GM19455 (cell line): ENCODE data around the gene LHFPL3.
"Not testable (repeated sequence)": the region's sequence is repeated elsewhere in the genome, so short reads cannot be mapped to it uniquely, and the experiment has no call there.

Source experiments
- ATAC-seq: cut with Tn5 transposase; IDR thresholded peaks from one replicate; pipeline ENCODE4 v1.9.1; 2021; ENCODE audit not compliant: unreplicated experiment

Gene LHFPL3

GRCh38 chr7:104686286-104686685, 357.9 kb downstream of the LHFPL3 start:
- ATAC-seq: no peak

- ATAC-seq: no peak
Measured at GRCh38 chr7:104694710-104695109, 366.3 kb downstream of the LHFPL3 start.

GRCh38 chr7:104695563-104695962, 367.2 kb downstream of the LHFPL3 start:
- ATAC-seq: no peak

GRCh38 chr7:104700336-104700735, 371.9 kb downstream of the LHFPL3 start:
- no peak for ATAC-seq

GRCh38 chr7:104721027-104721426, 392.6 kb downstream of the LHFPL3 start:
- ATAC-seq: not testable (repeated sequence)

- ATAC-seq: no peak
Measured at GRCh38 chr7:104723001-104723400, 394.6 kb downstream of the LHFPL3 start.

DNA sequence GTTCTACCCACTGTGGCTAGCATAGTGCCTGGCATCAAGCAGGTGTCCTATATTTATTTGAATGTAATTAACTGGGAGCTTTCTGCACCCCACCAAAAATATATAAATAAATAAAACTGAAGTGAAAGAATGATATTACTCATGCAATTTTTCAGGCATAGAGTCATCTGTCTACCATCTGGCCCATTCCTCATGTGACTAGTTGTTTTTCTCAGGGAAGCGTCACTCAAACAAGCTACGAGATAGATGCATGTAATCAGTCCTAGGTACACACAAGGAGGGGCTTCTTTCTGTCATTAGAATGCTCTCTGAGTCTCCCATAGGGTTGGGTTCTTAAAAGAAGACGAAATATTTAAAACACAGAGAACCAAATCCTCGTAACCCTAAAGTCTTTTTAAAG, 430.1 kb downstream of the LHFPL3 start:
- no peak for ATAC-seq

DNA sequence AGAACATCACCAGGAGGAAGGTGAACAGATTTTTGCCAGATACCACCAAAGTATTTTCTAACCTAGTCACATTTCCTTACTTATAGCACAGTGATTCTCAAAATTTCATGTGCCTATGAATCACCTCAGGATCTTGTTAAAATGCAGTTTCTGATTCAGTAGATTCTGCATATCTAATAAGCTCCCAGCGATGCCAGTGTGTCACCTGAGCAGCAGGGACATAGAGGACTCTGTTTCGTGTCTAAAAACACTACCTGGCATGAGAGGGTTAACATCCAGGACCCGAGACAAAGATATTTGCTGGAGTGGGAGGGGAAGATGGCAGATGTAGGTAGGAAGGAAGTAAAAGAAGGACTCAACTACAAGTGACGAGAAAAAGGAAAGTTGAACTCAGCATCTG, 433.5 kb downstream of the LHFPL3 start:
- ATAC-seq: no peak

DNA sequence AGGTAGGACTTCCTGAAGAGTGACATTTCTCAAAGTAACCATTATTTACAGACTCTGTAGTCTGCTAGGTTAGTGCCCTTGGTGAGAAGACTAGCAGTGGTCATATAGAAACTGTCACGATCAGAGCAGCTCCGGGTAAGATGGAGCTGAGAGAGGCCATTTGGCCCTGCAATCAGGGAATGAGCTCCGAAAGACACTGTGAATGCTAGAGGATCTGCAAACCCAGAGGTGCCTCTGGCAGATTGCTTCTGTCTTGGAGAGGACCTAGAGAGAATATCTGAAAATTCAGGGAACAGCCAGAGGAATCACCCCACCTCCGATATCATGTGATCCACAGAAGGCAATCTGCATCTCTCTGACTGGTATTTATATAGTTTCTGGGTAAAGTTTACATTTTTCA, 438.7 kb downstream of the LHFPL3 start:
- ATAC-seq: no peak

- no peak for ATAC-seq
Measured at GRCh38 chr7:104767826-104768536, 439.6 kb downstream of the LHFPL3 start.

DNA sequence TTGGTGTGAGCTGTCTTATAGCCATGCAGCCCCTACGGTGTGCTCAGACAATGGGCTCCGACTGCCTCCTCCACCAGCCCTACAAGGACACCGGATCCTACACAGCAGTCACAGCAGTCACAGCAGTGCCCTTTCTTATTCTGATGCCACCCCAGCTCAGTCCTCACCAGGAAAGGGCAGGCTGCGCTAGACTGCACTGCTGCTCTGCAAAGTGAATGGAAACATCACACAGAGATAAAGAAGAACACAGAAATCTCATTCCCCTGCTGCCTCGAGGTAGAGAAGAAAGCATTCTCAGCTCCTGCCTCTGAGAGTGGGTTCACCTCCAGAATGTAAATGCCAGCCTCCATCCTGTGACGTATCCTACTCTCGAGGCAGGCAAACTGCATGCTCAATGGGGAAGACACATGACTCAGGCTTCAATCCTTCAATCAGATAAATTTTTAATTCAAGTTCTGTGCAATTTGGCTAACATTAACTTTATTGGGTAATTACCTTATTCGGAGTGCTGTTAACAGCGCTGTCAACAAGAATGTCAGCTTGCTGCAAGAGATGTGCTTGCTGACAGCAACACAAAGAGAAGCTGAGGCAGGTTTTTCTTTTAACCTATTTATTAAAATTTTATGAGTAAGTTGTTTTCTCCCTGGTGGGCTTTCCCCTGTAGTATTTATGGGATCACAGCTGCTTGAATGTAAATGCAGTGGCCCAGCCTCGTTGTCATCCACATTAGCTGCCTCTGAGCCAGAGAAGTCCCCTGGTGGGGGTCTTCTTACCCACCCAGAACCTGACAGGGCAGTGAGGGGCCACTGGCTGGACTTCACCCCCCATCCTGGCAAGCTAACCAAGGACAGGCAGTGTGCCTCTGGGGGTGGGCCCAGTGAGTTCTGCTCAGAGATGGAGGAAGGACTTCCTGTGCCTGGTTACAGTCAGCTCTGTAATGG, 444.3 kb downstream of the LHFPL3 start:
- no peak for ATAC-seq

DNA sequence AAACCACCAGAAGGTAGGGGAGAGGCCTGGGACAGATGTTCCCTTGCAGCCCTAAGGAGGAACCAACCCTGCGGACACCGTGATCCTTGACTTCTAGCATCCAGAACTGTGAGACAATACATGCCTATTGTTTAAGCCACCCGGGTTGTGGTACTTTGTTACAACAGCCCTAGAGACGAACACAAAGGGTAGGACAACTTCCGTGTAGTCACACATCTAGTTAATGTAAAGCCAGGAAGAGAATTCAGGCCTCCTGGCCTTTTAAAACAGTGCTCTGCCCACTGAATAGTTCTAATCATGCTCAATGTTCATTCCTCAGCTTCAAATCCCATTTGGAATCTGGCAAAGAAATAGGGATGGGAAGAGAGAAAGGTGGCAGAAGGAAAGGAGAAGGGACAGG, 445.4 kb downstream of the LHFPL3 start:
- no peak for ATAC-seq

GRCh38 chr7:104775531-104775930, 447.1 kb downstream of the LHFPL3 start:
- no peak for ATAC-seq

DNA sequence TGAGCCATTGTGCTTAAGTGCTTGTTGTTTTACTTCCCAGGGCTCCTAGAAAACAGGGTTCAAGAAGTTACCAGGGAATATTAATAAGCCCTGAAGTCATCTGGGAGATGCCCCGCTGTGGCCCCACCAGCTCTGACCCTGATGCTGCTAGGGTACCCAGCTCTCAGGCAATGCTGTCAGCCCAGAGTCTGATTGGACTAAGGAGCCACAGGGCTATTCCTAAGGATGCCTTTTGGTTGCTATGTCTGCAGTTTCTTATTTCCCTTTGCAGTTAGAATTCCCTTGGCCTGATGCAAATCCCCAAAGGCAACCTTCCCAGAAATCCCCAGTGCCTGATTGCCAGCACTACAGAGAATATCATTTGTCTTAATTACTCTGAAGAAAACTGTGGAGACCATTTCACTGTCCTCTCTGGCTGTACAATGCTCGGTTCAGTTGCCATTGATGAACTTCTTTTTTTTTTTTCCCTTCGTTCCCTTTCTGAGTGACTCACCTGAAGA, 448.9 kb downstream of the LHFPL3 start:
- no peak for ATAC-seq

DNA sequence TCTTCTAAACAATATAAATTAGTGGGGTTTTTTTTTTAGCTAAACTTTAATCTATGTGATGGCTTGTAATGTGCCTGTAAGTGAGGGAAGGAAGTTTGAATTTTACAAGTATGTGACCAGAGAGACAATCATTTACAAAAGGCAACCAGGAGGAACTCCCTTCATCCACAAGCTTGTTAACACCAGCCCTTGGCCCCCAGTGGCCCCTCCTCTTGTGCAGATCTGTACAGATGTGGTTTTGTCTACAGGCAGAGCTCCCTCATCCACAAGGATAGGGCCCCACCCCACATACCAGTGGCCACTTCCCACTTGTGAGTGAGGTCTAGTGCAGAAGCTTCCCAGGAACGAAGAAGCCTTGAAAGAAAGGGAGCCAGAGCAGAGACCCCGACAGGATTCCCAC, 451.5 kb downstream of the LHFPL3 start:
- ATAC-seq: no peak

- no peak for ATAC-seq
Measured at GRCh38 chr7:104784686-104785085, 456.3 kb downstream of the LHFPL3 start.

DNA sequence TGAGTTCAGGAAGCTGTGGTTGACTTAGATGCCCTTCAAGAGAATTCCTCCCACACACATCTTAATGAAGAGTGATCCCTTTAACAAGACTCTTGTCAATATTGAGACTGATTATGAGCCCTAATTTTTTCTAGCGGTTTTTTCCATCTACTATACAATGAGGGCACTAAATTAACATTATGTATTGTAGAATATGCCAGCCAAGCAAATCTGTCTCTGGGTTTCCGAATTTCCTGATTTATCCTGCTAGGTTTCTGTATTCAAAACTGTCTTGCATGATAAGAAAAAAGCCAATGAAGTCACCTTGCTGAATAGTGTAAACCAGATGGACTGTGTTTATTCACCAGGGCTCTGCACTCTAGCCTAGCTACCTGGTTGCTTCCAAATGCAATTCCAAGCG, 461.4 kb downstream of the LHFPL3 start:
- ATAC-seq: no peak

GRCh38 chr7:104790440-104790839, 462.0 kb downstream of the LHFPL3 start:
- no peak for ATAC-seq

DNA sequence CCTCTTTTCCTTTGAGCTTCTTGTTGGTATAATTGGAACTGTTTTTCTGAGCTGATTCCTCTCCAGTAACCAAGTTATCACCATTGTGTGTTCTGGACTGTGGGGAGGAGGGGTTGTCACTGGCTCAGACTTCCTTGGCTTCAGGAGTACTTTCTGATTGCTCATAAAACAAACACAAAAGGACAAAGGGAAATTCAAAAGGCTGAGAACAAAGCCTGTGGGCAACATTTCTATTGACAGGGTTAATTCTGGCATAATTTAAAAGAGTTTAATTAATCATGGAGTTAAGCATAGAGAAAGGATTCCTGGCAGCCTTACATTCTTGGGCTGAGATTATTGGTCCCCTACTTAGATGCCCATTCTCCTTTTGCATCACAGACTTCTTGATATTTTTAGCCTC, 462.7 kb downstream of the LHFPL3 start:
- no peak for ATAC-seq

DNA sequence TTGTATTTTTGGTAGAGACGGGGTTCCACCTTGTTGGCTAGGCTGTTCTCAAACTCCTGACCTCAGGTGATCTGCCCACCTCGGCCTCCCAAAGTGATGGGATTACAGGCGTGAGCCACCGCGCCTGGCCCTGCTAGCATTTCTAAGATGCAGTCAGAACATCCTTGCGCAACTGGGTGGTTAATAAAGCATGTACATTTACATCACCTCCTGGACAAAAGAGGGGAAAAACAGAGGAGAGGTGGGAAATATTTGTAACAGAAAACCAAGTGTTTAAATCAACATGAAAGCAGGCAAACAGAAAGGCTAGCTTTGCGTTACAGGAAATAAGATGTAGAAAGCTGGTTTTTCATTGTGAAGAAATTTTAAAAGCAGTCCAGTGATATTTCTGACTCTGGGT, 464.7 kb downstream of the LHFPL3 start:
- no peak for ATAC-seq

GRCh38 chr7:104794154-104794553, 465.8 kb downstream of the LHFPL3 start:
- no peak for ATAC-seq

- ATAC-seq: no peak
Measured at GRCh38 chr7:104794589-104794988, 466.2 kb downstream of the LHFPL3 start.
